Psoas muscle (tissue), 8 donors: ENCODE measurements around the gene IL9. TPM values are rescaled to one million over a fixed set of nuclear protein-coding genes. Genes with fewer than 3 reads are reported as not detected.

Experiments
- ATAC-seq, 4 donors: fragments of 200-7000 bp; cut with Tn5 transposase; one replicate each; pipeline ENCODE4 v1.9.1; 2020; ENCODE audit warnings: moderate library complexity in 3 of 4, mild to moderate bottlenecking in 2 of 4
- DNase-seq, 2 donors: peaks; one replicate each; pipeline ENCODE4 v3.0.0-alpha.2; 2020
- H3K27ac ChIP-seq: fragments of 200-600 bp; one replicate; pipeline ENCODE4 v1.8.0; 2022
- H3K27me3 ChIP-seq, 3 donors: fragments of 200-600 bp in 1 of 3; one replicate each; pipeline versions ENCODE4 v1.6.1 to v1.8.0; 2013 to 2022; ENCODE audit warnings: low read length in 2 of 3, mild to moderate bottlenecking in 2 of 3, moderate library complexity in 1 of 3; ENCODE audit not compliant: insufficient read depth in 3 of 3
- H3K36me3 ChIP-seq, 2 donors: fragments of 200-600 bp in 1 of 2; one replicate each; pipeline versions ENCODE4 v1.6.1 to v1.8.0; 2013 to 2022; ENCODE audit warnings: low read depth in 1 of 2, mild to moderate bottlenecking in 1 of 2, moderate library complexity in 1 of 2; ENCODE audit not compliant: insufficient read depth in 1 of 2
- H3K4me1 ChIP-seq: fragments of 200-600 bp; one replicate; pipeline ENCODE4 v1.8.0; 2022
- H3K4me3 ChIP-seq: fragments of 200-600 bp; one replicate; pipeline ENCODE4 v1.8.0; 2022; ENCODE audit warnings: mild to moderate bottlenecking
- H3K9me3 ChIP-seq: fragments of 200-600 bp; one replicate; pipeline ENCODE4 v1.8.0; 2022
- WGBS, 3 donors: extraction: QIAGEN DNeasy Blood & Tissue Kit; methylation state at CpG; one replicate each; pipeline versions ENCODE4 v1.1.6 to v1.1.7; 2013; 5-methylcytosine and 5-hydroxymethylcytosine counted together
- intact Hi-C, 2 donors: fragments of 100-400 bp; cut with DNase I; formaldehyde crosslinking; loops; one replicate each; pipeline versions ENCODE4 v1.11.0 to v1.14.2; 2022
- polyA plus RNA-seq, 3 donors: library from polyadenylated mRNA; stranded (reverse); fragments of 200-250 nt; gene quantifications; one replicate each; pipeline ENCODE4 v1.2.3, GENCODE V29; 2013
- total RNA-seq, 4 donors: library from RNA; stranded (reverse); fragmentation: NEBNext Ultra II Directional in 2 of 4; extraction: Animal tissue kit (Norgen Biotek cat#: 25700) in 2 of 4; gene quantifications; one replicate each; pipeline versions ENCODE4 v1.2.1 to v1.2.4, GENCODE V29; 2021 to 2023
- TF ChIP-seq, protein P1 (sequence below): fragments of 200-600 bp; IDR thresholded peaks from one replicate; pipeline ENCODE4 v1.8.0; 2022; ENCODE audit warnings: antibody characterized with exemption
- donor health status: healthy with polysubstance abuse.
- donor health status: DM: no; HTN: no; CAD: no; lungs with moderate emphysema.
- donor health status: Bipolar disorder and iron deficiency.
- donor health status: healthy.
- donor health status: DM: yes; HTN: yes; CAD: no.
- donor health status: DM: no; HTN: no; CAD: no.
- donor health status: DM: no; HTN: no; CAD: no.
- donor health status: DM: yes; HTN: yes; CAD: no.

Gene IL9
- total and polyA plus RNA-seq, 7 donors: not detected

DNA sequence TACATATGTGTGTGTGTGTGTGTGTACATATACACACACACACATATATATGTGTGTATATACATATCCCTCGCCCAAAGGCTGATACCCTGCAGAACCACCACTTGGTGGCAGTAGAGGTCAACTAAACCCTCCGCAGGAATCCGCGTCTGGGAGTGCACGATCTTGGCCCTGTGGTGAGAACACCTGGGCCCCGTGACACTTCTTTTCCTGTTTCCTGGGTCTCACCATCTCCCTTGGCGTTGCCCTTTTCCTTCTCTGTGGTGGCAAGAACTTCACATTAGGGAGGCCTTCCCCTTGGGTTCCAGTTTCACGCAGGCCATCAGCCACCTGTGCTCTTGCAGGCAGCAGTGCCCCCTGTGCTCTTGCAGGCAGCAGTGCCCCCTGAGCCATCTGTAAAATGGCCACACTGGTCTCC lies 8.2 kb downstream of the IL9 start:
- H3K4me1 ChIP-seq: no peaks in the 10 kb centered on the region
- ATAC-seq (peak; percentile 83 to 94 (median 92)), DNase-seq (peak; percentile 35 to 58)
- H3K36me3 ChIP-seq: no peaks in the 10 kb centered on the region
- H3K9me3 ChIP-seq: no peaks in the 10 kb centered on the region
- no peaks in the 10 kb centered on the region for H3K27me3 ChIP-seq
- WGBS, 3 donors: 9 to 15% (median 14%) methylated on average over 8 of the region's 8 CpGs
- no peak overlapping the region for H3K4me3 ChIP-seq
- TF ChIP-seq, protein P1, sequence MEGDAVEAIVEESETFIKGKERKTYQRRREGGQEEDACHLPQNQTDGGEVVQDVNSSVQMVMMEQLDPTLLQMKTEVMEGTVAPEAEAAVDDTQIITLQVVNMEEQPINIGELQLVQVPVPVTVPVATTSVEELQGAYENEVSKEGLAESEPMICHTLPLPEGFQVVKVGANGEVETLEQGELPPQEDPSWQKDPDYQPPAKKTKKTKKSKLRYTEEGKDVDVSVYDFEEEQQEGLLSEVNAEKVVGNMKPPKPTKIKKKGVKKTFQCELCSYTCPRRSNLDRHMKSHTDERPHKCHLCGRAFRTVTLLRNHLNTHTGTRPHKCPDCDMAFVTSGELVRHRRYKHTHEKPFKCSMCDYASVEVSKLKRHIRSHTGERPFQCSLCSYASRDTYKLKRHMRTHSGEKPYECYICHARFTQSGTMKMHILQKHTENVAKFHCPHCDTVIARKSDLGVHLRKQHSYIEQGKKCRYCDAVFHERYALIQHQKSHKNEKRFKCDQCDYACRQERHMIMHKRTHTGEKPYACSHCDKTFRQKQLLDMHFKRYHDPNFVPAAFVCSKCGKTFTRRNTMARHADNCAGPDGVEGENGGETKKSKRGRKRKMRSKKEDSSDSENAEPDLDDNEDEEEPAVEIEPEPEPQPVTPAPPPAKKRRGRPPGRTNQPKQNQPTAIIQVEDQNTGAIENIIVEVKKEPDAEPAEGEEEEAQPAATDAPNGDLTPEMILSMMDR: peak; percentile 91
- no peak overlapping the region for H3K27ac ChIP-seq
- intact Hi-C loops: loop anchor here in 1 of 2 donors (1.0 to 5.0 kb wide), 3 partner anchors 175 to 325 kb away; no protein-coding TSS in a partner anchor

DNA sequence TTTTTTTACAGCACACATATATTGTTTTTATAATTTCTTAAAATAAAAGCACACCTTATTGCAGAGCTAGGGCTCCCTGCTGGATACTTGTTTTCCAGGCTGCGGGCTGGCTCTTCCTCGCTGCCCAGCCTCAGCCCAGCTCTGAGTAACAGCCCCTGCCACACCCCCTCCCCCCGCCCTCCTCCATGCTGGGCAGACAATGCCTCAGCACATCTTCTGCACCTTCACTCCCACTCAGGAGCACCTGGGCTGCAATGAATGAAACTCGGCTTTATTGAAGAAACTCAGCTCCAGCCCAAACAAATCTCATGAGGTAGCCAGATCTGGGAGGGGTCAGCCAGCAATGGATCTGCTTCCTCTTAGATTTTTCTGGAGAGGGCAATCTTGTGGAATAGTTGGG lies 9.5 kb downstream of the IL9 start:
- H3K27ac ChIP-seq: no peak overlapping the region
- DNase-seq (no peak), ATAC-seq (no peak)
- no peaks in the 10 kb centered on the region for H3K27me3 ChIP-seq
- H3K4me3 ChIP-seq: no peak overlapping the region
- TF ChIP-seq, protein P1: no peak
- H3K4me1 ChIP-seq: no peaks in the 10 kb centered on the region
- H3K36me3 ChIP-seq: no peaks in the 10 kb centered on the region
- intact Hi-C loops: loop anchor here in 1 of 2 donors (5.0 kb wide), 1 partner anchor 176 kb away; no protein-coding TSS in a partner anchor
- 38 to 64% (median 47%) methylated on average over 4 of the region's 4 CpGs for WGBS, 3 donors
- no peaks in the 10 kb centered on the region for H3K9me3 ChIP-seq

DNA sequence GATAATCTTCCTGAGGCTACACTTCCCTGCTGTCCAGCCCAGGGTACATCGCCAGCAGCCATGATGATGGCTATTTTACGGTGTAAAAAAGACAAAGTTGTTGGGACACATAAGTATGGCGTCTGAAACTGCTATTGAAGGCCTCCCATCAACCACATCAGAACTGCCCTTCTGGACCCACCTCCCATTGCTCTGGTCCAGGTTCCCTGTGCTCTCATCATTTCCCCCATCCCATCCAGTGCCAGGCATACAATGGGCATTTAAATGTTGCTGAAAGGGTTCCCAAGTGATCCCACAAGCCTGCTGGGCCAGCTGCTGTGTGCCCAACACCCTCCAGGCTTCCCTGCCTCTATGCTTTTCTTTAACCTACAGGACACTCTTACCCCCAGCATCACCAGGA lies 10.6 kb downstream of the IL9 start:
- H3K36me3 ChIP-seq: no peaks in the 10 kb centered on the region
- WGBS, 3 donors: 90 to 94% (median 93%) methylated on average over 3 of the region's 3 CpGs

DNA sequence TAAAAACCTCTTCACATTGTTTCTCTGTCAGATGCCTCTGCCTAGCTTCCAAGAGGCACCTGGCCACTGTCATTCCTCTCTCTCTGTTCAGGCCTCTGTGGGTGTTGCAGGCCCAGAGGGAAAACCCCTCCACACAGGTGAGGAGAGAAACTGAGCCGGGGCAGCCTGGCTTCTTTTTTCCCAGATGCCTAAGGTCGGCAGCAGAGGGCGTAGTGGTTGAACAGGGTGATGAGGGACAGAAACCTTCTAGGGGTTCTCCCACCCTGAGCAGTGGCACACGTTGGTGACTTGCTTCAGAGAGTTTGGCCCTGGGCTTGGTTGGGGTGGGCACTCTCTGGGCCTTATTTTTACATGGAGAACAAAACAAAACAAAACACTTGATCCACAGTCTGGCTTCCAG lies 12.2 kb downstream of the IL9 start:
- 60 to 66% (median 65%) methylated on average over 4 of the region's 4 CpGs for WGBS, 3 donors
- no peaks in the 10 kb centered on the region for H3K36me3 ChIP-seq
- no peak overlapping the region for H3K27ac ChIP-seq
- peaks cover 9% of the 10 kb centered on the region for H3K4me1 ChIP-seq
- no peak for DNase-seq
- intact Hi-C loops: no loop called here
- H3K27me3 ChIP-seq: no peaks in the 10 kb centered on the region
- TF ChIP-seq, protein P1: no peak
- ATAC-seq: no peak
- no peak overlapping the region for H3K4me3 ChIP-seq
- H3K9me3 ChIP-seq: no peaks in the 10 kb centered on the region

More for the DNA sequence above, 10.6 kb downstream of the IL9 start:
- Histone ChIP-seq H3K27ac (no peak overlapping the region), H3K4me1 (no peaks in the 10 kb centered on the region), H3K27me3 (no peaks in the 10 kb centered on the region), H3K4me3 (no peak overlapping the region), H3K9me3 (no peaks in the 10 kb centered on the region)
- TF ChIP-seq, protein P1: no peak
- intact Hi-C loops: loop anchor here in 1 of 2 donors (5.0 kb wide), 1 partner anchor 177 kb away; no protein-coding TSS in a partner anchor
- DNase-seq: no peak
- no peak for ATAC-seq

DNA sequence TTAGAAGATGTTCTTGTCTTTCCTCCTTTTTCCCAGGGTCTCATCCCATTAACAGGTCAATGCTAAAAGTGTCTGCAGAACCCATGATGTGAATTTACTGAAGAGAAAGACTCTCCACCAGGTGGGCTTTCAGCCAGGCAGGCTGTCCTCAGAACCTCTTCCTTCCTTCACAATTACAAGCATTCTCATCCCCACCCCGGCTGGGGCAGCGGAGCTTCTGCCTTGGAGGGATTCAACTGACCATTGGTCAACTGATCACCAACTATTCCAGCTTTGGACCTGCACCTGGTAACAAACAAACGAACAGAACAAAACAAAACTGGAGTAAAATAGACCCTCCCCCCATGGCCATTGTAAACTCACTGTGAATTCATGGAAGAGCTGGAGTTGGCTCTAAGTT lies 12.6 kb downstream of the IL9 start:
- intact Hi-C loops: no loop called here
- WGBS, 3 donors: 82 to 86% (median 82%) methylated on average over 3 of the region's 3 CpGs
- Histone ChIP-seq H3K27me3 (no peaks in the 10 kb centered on the region), H3K36me3 (no peaks in the 10 kb centered on the region), H3K4me1 (peaks cover 13% of the 10 kb centered on the region), H3K27ac (no peak overlapping the region), H3K4me3 (no peak overlapping the region), H3K9me3 (no peaks in the 10 kb centered on the region)
- no peak for ATAC-seq
- DNase-seq: no peak
- TF ChIP-seq, protein P1: no peak
